ENCODE data around the gene GPC3.

GPC3 gene

DNA sequence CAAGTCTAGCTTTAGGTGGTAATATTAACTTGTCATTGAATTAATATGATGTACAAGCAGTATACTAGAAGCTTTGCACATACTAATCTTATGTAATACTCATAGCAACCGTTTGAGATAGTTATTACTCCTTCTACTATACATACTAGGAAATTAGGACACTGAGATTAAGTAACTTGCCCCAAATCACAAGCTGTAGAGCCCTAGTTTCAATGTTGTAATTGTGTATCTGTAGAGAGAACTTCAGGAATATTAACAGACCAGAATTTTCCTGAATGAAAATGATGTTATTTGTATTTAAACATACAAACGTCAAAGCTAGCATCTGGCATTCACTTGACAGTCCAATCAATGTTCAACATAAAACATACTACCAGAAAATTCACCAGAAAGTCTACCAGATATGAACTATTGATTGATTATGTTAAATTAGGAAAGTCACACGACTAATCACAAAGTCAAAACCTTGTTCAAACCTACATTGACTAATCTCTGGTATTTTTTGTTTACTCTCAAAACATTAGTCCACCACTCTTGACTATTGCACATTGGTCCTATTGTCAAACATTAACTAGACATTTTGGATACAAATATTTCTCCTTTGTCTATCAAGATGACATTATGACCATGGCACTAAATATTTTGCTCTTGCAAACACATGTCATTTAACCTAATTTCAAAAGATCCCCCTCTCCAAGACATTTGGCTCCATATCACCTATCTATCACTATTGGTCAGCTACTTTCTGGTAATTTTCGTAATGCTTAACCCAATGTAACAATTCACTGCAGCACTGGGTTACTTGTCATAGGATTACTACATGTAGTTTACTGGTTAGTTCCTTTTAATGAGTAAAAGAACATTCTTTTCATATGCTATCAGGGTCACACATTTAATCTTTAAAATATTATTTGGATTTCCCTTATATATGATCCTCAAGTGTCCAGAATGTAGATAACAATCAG is 100.7 kb downstream of the GPC3 start:
- Mint-ChIP-seq H3K9me3 (no peaks in the 10 kb centered on the region), H3K27me3 (peaks cover 21% of the 10 kb centered on the region), H3K4me3 (no peak overlapping the region), H3K36me3 (ENCODE audit: low read depth) (no peaks in the 10 kb centered on the region), H3K4me1 (ENCODE audit: low read depth) (no peaks in the 10 kb centered on the region), H3K27ac (no peak overlapping the region)
- DNase-seq: no peak

DNA sequence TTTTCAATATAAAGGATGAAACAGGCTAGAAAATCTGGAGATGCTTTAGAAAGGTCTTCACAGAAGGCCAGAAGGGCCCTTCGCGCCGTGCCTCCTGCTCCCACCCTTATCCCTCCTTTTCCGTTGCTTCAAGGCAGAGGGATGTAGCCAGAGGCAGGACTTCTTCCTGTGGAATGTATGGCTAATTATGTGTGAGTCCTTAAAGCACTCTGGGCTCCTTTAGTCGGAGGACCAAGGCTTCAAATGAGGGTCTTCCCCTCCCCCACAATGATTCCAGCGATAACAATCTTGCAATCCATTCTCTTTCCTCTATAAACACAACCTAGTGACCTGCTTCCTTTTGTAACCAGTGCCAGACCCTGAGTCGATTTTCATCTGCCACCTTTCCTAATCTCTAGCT is 103.5 kb downstream of the GPC3 start:
- Mint-ChIP-seq H3K27ac (no peak overlapping the region), H3K27me3 (peaks cover 25% of the 10 kb centered on the region), H3K36me3 (ENCODE audit: low read depth) (no peaks in the 10 kb centered on the region), H3K4me3 (no peak overlapping the region), H3K4me1 (ENCODE audit: low read depth) (no peaks in the 10 kb centered on the region), H3K9me3 (no peaks in the 10 kb centered on the region)
- DNase-seq: no peak

- Mint-ChIP-seq H3K27me3 (peaks cover 32% of the 10 kb centered on the region), H3K9me3 (no peaks in the 10 kb centered on the region), H3K4me1 (ENCODE audit: low read depth) (no peaks in the 10 kb centered on the region), H3K27ac (no peak overlapping the region), H3K36me3 (ENCODE audit: low read depth) (no peaks in the 10 kb centered on the region), H3K4me3 (no peak overlapping the region)
- DNase-seq: no peak
Measured at GRCh38 chrX:133881007-133881406, 104.4 kb downstream of the GPC3 start.

DNA sequence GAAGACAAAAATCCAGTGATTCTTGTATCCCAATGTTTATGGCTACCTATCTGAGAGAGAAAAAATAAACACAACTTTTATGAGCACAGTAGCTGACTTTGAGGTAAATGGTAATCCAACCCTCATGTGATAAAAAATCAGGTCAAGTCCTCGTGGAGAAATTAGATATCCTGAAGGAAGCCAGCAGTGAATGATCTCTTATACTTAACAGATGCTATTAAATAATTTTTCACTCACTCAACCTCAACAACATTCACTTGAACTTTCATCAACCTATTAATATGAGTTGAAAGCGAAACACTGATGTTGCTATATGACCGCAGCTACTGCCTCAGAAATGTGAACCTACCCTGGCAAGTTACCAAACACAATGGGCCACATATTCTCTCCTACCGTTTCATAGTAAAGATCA is 105.4 kb downstream of the GPC3 start:
- H3K27me3 Mint-ChIP-seq: peaks cover 33% of the 10 kb centered on the region
- H3K36me3 Mint-ChIP-seq (ENCODE audit: low read depth): no peaks in the 10 kb centered on the region
- DNase-seq: no peak
- H3K4me3 Mint-ChIP-seq: no peak overlapping the region
- H3K27ac Mint-ChIP-seq: no peak overlapping the region
- no peaks in the 10 kb centered on the region for H3K9me3 Mint-ChIP-seq
- no peaks in the 10 kb centered on the region for H3K4me1 Mint-ChIP-seq (ENCODE audit: low read depth)

- DNase-seq: no peak
- no peaks in the 10 kb centered on the region for H3K36me3 Mint-ChIP-seq (ENCODE audit: low read depth)
- H3K4me1 Mint-ChIP-seq (ENCODE audit: low read depth): no peaks in the 10 kb centered on the region
- no peaks in the 10 kb centered on the region for H3K9me3 Mint-ChIP-seq
- no peak overlapping the region for H3K4me3 Mint-ChIP-seq
- no peak overlapping the region for H3K27ac Mint-ChIP-seq
- peaks cover 45% of the 10 kb centered on the region for H3K27me3 Mint-ChIP-seq
Measured at GRCh38 chrX:133878710-133879109, 106.7 kb downstream of the GPC3 start.

DNA sequence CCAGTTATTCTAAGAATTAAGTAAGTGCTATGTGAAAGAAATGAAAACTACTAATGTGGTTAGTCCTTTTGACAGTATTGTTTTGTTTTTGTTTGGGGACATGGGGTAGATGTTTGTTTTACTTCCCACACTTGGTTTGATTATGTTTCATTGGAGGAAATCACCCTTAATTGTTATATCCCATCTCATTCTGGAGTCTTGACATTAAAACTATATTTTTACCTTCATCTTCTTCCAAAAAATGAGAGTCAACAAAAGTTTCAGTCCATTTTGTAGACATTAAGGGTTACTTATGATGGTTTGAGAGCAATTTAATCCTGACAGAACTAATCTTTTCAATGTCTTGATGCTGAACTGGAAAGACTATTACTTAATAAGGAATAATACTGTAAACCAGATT is 108.7 kb downstream of the GPC3 start:
- H3K27ac Mint-ChIP-seq: no peak overlapping the region
- no peaks in the 10 kb centered on the region for H3K4me1 Mint-ChIP-seq (ENCODE audit: low read depth)
- no peaks in the 10 kb centered on the region for H3K36me3 Mint-ChIP-seq (ENCODE audit: low read depth)
- no peak overlapping the region for H3K4me3 Mint-ChIP-seq
- no peak for DNase-seq
- no peaks in the 10 kb centered on the region for H3K9me3 Mint-ChIP-seq
- H3K27me3 Mint-ChIP-seq: peaks cover 47% of the 10 kb centered on the region

DNA sequence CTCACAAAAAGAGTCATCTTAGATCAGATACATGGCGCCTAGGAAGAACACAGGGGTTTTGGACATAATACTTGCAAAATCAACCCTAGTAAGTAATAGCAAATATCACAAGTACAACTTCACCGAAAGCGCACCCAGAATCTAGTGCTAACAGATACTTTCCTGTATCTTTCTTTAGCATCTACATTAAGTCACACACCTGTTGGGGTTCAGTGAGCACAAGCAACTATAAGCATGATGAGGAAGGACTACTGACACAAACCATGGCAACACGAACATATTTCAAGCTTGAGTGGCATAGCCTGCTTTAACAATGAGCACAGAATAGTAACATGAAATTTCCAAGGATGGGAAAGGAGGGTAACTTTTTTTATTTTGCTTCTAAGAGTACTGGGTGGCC is 116.1 kb downstream of the GPC3 start:
- H3K27me3 Mint-ChIP-seq: peaks cover 54% of the 10 kb centered on the region
- H3K4me1 Mint-ChIP-seq (ENCODE audit: low read depth): no peaks in the 10 kb centered on the region
- H3K36me3 Mint-ChIP-seq (ENCODE audit: low read depth): no peaks in the 10 kb centered on the region
- H3K9me3 Mint-ChIP-seq: no peaks in the 10 kb centered on the region
- H3K4me3 Mint-ChIP-seq: no peak overlapping the region
- H3K27ac Mint-ChIP-seq: no peak overlapping the region
- no peak for DNase-seq

DNA sequence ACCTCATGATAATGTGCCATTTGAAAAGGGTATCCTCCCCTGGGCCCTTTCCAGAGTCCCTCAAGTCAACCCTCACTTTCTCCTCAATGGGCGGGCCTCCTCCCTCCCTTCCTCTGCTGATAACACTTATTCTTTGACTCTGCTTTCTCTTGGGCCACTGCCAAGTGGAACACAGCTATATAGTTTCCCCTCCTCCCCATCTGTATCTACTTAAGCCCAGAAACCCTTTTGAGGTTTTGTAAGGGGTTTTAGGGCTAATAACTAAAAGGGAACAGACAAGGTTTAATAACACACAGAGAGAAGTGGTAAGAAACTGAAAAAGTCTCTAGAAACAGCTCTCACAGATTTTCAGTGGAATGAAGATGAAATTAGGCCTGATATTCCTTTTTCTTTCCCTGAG is 116.7 kb downstream of the GPC3 start:
- no peaks in the 10 kb centered on the region for H3K4me1 Mint-ChIP-seq (ENCODE audit: low read depth)
- DNase-seq: no peak
- no peaks in the 10 kb centered on the region for H3K9me3 Mint-ChIP-seq
- H3K27ac Mint-ChIP-seq: no peak overlapping the region
- no peaks in the 10 kb centered on the region for H3K36me3 Mint-ChIP-seq (ENCODE audit: low read depth)
- H3K27me3 Mint-ChIP-seq: peaks cover 55% of the 10 kb centered on the region
- H3K4me3 Mint-ChIP-seq: no peak overlapping the region

- DNase-seq: no peak
- no peaks in the 10 kb centered on the region for H3K9me3 Mint-ChIP-seq
- H3K4me3 Mint-ChIP-seq: no peak overlapping the region
- no peak overlapping the region for H3K27ac Mint-ChIP-seq
- H3K4me1 Mint-ChIP-seq (ENCODE audit: low read depth): no peaks in the 10 kb centered on the region
- peaks cover 54% of the 10 kb centered on the region for H3K27me3 Mint-ChIP-seq
- H3K36me3 Mint-ChIP-seq (ENCODE audit: low read depth): no peaks in the 10 kb centered on the region
Measured at GRCh38 chrX:133868250-133868649, 117.1 kb downstream of the GPC3 start.

DNA sequence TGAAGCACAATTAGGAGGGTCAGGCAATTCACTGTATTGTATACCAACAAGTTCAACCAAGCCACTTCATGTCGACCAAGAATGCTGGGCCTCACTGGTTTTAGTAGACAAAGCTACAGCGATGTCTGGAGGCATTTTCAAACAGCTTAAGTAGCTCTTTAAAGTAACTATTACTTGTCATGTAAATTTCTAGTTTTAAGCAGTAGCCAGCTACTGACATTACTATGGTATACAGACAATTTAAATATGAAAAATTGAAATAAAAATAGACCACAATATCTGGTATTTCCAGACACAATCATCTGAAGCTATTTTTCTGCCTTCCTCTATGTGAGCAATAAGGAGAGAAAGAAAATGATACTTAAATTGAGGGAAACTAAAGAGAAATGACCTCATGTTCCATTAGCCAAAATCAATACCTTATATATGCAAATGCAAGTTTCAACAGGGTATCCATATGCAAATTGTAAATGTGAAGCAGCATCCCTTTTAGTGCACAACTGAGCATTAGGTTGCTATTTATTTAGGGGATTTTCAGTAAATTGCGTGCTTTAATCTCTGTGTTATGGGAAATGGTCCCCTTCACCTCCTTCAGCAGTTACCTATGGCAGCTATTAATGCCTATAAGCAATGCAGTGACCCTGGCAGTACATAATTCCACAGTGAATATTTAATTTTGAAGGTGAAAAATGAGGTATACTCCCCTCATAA is 119.5 kb downstream of the GPC3 start:
- H3K27me3 Mint-ChIP-seq: peaks cover 50% of the 10 kb centered on the region
- no peaks in the 10 kb centered on the region for H3K36me3 Mint-ChIP-seq (ENCODE audit: low read depth)
- no peaks in the 10 kb centered on the region for H3K9me3 Mint-ChIP-seq
- no peak overlapping the region for H3K4me3 Mint-ChIP-seq
- H3K27ac Mint-ChIP-seq: no peak overlapping the region
- no peak for DNase-seq
- no peaks in the 10 kb centered on the region for H3K4me1 Mint-ChIP-seq (ENCODE audit: low read depth)

DNA sequence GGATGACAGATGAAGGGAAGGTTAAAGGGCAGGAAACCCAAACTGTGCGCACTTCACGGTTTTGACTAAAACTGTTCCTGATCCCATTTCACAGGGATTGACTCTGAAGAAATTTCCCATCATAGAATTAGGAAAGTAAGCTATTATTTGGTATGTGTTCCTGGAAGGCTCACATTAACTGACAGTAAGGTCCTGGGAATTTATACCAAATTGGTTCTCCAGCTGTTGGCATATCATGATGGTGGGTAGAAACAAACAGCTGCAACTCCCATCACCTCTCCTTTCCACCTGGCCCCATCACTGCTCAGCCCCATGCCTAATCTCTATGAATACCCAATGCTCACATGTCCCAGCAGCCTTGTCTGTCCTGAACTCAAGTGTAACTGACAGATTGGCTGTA is 121.2 kb downstream of the GPC3 start:
- H3K36me3 Mint-ChIP-seq (ENCODE audit: low read depth): no peaks in the 10 kb centered on the region
- no peaks in the 10 kb centered on the region for H3K4me1 Mint-ChIP-seq (ENCODE audit: low read depth)
- H3K27ac Mint-ChIP-seq: no peak overlapping the region

GRCh38 chrX:133859860-133860259 is 125.5 kb downstream of the GPC3 start:
- H3K9me3 Mint-ChIP-seq: no peaks in the 10 kb centered on the region
- DNase-seq: no peak
- no peak overlapping the region for H3K27ac Mint-ChIP-seq
- peaks cover 50% of the 10 kb centered on the region for H3K27me3 Mint-ChIP-seq
- H3K4me3 Mint-ChIP-seq: no peak overlapping the region
- no peaks in the 10 kb centered on the region for H3K4me1 Mint-ChIP-seq (ENCODE audit: low read depth)
- no peaks in the 10 kb centered on the region for H3K36me3 Mint-ChIP-seq (ENCODE audit: low read depth)

More for the DNA sequence above, 121.2 kb downstream of the GPC3 start:
- no peak for DNase-seq
- Mint-ChIP-seq H3K9me3 (no peaks in the 10 kb centered on the region), H3K4me3 (no peak overlapping the region), H3K27me3 (peaks cover 46% of the 10 kb centered on the region)

DNA sequence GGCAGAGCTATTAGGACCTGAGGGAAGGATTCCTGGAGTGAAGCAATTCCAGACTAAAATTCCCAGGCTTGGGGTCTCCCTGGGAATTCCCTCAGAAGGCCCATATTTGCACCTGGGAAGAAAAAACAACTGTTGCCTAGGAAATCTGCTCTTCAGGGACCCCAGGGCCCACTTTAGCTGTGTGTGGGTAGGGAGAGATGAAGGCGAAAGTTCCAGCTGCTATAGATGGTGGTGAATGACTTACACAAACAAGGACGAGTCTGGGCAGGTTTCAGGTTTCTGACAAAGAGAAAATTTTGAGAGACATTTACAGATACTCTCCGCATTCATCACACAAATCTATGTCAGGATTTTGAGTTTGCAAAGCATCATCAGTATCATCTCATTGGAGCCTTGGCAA is 126.1 kb downstream of the GPC3 start:
- Mint-ChIP-seq H3K36me3 (ENCODE audit: low read depth) (no peaks in the 10 kb centered on the region), H3K4me1 (ENCODE audit: low read depth) (no peaks in the 10 kb centered on the region), H3K4me3 (no peak overlapping the region), H3K9me3 (no peaks in the 10 kb centered on the region), H3K27ac (no peak overlapping the region), H3K27me3 (peaks cover 47% of the 10 kb centered on the region)
- no peak for DNase-seq

GRCh38 chrX:133857640-133858269 is 127.6 kb downstream of the GPC3 start:
- Mint-ChIP-seq H3K4me1 (ENCODE audit: low read depth) (no peaks in the 10 kb centered on the region), H3K36me3 (ENCODE audit: low read depth) (no peaks in the 10 kb centered on the region), H3K27me3 (peaks cover 43% of the 10 kb centered on the region), H3K27ac (no peak overlapping the region), H3K4me3 (no peak overlapping the region), H3K9me3 (no peaks in the 10 kb centered on the region)
- DNase-seq: no peak

DNA sequence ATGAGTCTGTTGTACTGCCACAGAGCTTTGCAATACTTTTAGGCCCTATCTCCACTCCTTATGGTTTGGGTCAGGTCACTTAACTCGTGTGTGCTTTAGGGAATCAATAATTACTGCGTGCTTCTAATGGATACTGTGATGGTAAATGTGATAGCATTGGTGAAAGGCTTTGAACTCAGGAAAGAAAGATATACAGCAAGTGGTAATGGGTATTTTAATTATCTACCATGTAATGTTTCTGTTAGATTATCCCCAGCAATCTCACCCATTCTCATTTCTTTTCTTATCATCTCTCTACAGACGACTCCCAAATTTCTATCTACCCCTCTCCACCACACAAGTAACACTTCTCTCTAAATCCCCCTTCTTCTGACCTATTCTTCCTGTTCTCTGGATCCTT is 128.6 kb downstream of the GPC3 start:
- Mint-ChIP-seq H3K27ac (no peak overlapping the region), H3K4me3 (no peak overlapping the region), H3K9me3 (no peaks in the 10 kb centered on the region), H3K4me1 (ENCODE audit: low read depth) (no peaks in the 10 kb centered on the region), H3K27me3 (peaks cover 43% of the 10 kb centered on the region), H3K36me3 (ENCODE audit: low read depth) (no peaks in the 10 kb centered on the region)
- no peak for DNase-seq

Measured in activated T-cell treated with anti-CD3 and anti-CD28 coated beads, Interleukin-2, amount 50 U/mL, for 24 hours (primary cell).